HG03025 (cell line): Measurements from ENCODE around the gene FOXO1.

ENCODE experiments used
- ATAC-seq: cut with Tn5 transposase; IDR thresholded peaks from one replicate; pipeline ENCODE4 v1.9.1; 2021; ENCODE audit warnings: mild to moderate bottlenecking, moderate library complexity; ENCODE audit not compliant: unreplicated experiment, low FRiP score

Gene FOXO1

DNA sequence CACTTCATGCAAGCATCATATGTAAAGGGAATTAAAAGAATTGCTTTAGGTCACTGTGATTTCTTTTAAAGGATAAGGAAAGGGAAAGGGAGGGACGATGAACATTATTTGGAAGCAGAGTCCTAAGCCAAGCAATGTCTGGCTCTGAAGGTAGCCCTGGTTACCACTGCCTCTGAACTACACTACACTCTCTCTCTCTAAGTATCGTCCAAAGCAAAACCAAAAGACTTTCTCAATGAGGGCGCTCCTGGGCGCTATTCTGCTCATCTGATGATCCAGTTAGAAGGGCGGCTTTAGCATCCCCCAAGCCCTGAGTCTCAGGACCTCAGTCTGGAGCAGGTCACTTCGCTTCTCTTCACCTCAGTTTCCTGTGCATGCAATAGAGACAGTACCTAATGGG lies 26.2 kb downstream of the FOXO1 start:
- no peak for ATAC-seq

DNA sequence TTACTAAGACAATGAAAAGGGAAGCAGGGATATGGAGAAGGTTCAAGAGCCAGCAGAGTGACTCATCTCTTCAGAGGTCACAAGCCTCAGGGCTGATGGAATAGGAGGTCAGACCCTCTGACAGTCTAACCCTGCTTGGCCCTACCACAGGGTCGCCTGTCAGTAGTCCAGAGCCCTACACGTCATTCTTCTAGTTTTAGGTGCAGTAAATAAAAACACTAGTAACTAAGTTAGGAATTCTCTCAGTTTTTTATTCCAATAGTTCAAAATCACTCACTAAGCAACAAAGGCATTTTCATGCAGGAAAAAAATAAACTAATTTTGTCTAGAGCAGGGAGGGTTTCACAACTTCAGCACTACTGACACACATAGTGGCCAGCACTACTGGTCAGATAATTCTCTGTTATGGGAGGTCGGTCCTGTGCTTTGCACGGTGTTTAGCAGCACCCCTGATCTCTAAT lies 27.2 kb downstream of the FOXO1 start:
- no peak for ATAC-seq

DNA sequence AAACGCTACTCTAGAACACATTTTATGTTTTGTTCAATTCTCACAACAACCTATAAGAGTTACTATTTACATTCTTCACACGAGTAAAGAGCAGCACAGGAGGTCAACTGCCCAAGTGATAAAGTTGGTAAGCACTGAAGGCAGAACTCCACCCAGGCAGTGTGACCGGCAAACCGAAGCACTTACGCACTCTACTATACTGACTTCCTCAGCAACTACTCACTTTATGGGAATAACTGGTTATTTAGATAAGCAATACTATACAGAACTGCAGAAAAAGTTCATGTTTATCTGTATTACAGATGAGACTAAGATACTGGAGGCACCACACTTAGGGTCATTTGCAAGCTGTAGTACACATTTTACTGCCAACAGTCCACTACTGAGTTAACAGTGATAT lies 28.8 kb downstream of the FOXO1 start:
- ATAC-seq, result no peak

DNA sequence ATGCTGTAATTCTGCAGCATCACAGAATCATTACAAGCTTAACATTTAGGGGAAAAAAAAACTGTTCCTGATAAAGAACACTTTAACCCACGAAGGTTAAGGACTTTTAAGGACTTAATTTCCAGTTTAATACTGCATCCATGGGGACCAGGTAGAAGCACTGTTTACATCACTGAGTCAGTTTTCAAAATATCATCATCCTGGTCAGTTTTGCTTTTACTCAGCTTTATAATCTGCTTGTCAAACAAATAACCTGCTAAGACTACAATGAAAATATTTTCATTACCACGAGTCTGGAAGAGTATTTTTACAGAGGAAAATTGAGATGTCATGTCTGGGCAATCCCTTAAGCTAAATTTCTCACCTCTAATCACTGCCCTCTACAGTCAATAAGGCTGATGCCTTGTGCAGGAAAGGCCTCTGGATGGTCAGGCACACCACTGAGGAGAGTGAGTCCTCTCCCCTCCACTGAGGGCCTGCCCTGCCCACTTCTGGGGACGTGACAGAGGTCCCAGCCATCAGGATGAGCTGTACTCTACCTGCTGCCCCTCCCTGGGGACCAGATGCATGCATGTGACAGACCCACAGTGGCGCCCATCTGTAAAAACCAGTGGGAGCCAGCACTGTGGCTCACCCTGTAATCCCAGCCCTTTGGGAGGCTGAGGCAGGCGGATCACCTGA lies 31.0 kb downstream of the FOXO1 start:
- no peak for ATAC-seq

DNA sequence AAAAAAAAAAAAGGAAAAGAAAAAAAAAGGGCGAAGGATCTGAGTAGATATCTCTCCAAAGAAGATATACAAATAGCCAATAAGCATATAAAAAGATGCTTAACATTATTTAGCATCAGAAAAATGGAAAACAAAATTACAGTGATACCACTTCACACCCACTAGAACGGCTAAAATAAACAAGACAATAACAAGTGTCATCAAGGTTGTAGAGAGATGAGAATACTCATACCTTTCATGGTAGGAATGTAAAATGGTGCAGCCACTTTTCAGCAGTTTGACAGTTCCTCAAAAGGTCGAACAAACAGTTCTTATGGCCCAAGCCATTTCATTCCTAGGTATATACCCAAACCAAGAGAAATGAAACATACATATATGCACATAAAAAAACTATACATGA lies 33.5 kb downstream of the FOXO1 start:
- ATAC-seq, result no peak

DNA sequence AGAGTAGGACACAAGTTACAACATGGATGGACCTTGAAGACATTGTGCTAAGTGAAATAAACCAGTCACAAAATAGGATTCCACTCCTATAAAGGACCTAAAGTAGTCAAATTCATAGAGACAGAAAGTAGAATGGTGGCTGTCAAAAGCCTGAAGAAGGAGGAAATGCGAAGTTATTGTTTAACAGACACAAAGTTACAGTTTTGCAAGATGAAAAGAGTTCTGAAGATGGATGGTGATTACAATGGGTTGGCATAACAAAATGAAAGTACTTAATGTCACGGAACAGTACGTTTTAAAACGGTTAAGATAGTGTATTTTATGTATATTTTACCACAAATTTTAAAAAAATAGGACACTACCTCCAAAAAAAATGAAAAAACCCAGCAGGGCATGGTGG lies 34.8 kb downstream of the FOXO1 start:
- ATAC-seq, result no peak

DNA sequence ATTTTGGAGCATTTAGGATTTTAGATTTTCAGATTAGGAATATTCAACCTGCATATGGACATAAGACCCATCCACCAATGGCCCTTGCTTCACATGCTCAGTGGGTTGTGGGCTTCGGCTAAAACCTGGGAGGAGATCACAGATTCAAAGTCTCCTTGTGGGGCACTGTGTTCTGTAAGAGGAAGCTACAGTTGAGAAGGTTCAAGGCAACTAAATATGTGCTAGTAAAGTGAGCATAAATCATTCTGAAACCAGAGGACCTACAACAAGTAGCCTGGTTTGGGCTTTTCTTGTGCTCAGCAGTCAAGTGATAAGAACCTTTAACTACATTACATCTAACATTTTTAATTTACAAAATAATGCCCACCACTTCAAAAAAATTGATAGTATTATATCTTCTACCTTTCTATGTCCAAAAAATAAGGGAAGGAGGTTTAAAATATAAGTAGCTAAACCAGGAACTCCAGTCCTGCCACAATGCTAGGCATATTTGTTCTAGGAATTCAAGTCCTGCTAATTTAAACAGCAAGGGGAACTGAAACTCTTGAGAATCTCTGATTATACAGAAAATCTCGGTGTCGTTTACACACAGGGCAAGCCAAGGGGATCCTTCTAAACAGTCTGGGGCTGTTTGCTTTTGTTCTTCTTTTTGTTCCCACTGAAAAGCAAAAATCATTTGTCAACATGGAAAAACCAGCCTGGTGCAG lies 36.6 kb downstream of the FOXO1 start:
- peak; percentile 88 for ATAC-seq

DNA sequence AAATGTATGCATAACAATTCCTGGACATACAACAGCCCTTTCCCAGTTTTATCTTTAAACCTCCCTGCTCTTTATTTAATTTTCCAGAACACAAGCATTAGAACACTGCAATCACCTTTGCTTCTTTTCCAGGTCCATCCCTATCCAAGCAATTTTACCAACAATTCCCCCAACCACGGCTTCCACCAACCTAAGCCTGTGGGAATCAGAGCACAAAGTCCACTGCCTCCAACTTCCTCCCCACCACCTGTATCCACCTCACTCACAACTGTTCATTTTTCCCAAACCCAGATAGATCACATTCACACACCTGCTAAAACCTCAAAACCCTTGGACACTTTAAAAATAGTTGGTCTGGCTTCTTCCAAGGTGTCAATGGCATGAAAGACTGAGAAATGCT lies 39.5 kb downstream of the FOXO1 start:
- no peak for ATAC-seq

DNA sequence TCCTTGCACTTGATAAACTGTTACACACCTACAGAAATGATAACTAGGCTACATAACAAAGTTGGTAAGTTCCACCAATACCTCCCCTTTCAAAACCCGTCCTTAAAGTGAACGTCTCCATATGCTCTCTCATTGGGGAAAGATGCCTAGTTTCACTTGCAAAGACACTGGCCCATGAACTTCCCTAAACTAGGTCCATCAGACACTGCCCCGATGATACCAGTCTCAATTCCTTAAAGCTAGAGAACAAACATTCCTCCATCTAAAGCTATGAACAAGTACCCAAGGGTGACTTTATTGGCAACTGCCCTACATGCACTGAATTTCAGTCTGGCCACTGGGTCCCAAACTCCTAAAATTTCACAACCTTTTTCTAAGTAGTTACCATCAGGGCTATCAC lies 39.9 kb downstream of the FOXO1 start:
- no peak for ATAC-seq

DNA sequence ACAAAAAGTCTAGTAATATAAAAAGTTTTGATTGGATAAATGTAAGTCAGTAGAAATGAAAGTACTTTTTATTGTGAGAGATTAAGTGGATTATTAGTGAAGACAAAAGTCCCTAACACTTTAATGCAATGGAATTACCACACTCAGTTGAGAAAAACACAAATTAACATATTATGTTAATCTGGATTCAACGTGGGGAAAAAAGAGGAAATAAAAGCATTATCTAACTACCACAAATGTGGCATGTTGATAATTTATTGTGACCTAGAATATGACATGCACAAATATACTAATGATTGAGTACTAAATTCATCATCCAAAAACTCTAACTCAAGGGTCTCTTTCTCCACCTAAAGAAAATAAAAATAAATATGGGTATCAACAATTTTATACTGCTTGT lies 41.5 kb downstream of the FOXO1 start:
- ATAC-seq, result no peak

DNA sequence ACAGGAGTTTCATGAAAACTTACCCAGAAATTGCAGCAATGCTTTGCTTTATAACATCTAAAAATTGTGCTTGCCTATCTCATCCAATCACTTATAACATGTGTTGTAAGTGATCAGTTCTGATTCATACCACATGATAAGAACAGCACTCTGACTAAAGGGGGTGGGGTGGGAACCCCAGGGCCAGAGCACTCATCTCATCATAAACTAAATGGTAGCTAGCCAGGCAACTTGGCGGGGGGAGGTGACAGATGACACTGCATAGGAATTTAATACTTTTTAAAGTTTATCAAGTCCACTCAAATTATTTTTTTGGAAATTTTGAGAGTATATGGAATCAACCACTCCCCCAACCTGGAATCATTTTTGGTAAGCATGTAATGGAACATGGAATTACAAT lies 42.1 kb downstream of the FOXO1 start:
- no peak for ATAC-seq

DNA sequence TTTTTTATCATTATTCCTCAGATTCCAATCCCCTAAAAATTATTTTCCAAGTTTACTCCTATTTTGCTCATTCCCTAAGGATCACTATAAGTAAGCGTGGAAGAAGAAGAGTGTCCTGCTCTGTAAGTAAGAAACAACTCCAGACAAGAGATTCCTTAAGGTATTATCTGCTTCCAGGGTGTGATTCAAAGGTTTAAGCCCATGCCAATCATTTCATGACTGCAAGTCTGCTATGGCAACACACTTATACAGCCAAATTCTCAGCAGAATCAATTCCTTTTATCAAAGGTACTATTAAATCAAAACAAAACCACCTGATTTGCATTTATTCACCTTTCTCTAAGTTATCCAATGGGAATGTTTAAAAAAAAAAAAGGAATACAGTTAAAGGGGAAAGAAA lies 43.7 kb downstream of the FOXO1 start:
- ATAC-seq, result no peak

DNA sequence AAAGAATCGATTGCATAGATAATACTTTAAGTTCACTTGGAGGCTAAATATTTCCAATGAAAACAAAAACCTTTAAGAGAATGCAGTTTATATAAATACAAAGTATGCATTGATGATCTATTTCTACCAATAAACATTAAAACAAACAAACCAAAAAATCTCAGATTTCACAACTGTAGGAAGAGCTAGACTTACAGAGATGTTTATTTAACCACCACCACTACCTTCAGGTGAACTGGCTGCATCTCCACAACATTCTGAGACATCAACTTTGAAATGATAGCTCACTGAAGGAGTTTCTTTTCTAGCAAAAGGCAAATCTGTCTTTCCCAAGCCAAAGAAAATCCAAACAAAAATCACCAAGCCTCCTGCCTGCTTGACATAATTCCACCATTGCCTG lies 44.2 kb downstream of the FOXO1 start:
- no peak for ATAC-seq

DNA sequence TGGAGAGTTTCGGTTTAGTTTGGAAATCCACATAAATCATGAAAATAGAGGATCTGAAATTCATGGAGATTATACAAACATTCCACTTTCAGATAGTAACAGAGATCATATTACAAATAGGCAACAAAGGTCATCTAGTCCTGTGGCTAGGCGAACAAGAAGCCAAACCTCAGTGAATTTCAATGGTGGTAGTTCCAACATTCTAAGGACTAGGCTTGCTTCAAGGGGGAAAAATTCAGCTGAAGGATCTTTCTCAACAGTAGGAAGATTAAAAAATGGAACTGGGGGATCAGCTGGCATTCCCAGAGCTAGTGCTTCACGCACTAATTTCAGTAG lies 47.0 kb downstream of the FOXO1 start:
- ATAC-seq, result no peak

DNA sequence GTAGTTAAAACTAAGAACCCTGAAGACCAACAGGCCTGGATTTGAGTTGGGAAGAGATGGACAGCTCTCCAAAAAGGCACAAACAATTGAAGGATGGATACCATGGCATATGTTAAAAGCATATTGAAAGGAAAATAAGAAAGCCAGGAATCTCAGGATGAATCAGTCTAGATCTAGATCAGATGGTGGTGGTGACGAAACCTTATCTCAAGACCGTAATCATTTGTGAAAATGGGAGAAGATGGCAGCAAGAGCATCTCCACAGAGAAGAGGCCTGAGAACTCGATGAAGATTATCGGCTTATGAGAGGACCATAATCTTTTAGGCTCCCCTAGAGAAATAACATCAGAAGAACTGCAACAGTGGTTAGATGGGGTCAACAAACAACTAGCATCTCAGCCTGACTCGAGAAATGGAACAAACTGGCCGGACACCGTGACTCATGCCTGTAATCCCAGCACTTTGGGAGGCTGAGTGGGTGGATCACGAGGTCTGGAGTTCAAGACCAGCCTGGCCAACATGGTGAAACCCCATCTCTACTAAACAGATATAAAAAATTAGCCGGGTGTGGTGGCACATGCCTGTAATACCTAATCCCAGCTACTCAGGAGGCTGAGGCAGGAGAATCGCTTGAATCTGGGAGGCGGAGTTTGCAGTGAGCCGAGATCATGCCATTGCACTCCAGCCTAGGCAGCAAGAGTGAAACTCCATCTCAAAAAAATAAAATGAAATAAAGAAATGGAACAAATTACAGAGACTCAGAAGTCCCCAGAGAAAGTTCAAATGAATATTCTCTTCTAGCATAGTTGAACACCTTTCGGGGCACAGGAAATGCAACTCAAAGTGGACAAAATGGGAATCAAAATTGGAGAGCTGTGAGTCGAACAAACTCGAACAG lies 47.6 kb downstream of the FOXO1 start:
- no peak for ATAC-seq

DNA sequence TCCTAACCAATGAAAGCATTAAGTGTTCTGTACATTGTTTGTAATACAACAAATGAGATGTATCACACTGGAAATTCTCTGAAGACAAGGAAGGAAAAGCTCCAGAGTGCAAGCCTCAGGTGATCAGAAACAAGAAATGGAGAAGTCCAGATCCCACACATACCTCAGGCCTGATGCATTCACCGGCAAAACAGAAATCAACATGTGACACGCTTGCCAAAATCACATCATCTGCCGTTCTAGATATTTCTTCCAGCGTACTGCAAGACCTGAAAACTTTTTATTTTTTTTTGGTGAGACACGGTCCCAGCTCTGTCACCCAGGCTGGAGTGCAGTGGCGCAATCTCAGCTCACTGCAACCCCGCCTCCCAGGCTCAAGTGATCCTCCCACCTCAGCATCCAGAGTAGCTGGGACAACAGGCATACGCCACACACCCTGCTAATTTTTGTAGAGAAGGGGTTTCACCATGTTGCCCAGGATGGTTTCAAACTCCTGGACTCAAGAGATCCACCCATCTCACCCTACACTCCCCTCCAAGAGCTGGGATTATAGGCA lies 48.6 kb downstream of the FOXO1 start:
- no peak for ATAC-seq

DNA sequence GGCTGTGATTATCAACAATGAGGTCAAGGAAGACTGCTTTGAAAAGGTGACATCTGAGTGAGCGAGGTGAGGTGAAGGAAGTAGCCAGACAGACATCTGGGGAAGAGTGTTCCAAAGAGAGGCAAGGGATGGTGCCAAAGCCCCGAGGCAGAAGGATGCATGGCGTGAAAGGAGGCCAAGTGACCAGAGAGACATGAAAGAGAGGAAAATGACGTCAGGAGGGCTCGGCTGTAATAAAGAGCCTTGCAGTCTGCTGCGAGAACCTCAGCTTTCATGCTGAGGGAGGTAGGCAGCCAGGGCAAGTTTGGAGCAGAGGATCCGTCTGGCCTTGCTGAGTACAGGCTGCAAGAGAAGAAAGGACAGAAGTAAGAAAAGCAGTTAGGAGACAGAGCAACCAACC lies 50.8 kb downstream of the FOXO1 start:
- no peak for ATAC-seq

DNA sequence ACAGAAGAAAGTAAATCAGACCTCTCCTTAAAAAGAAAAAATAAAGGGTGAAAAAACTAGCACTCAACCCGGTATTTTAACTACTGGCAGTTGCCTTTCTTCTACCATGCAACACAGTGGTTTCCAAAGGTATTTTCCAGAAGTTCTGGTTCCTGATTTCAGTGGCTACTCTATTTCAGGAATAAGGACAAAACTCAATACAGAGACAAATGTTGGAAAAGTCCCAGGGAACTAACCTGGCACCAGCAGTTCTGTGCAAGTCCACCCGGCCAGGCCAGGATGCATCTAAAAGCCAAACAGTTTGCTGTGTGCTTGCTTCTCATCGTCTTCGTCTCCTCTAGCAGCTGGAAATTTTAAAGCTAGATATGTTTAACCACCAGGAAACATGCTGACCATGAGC lies 52.5 kb downstream of the FOXO1 start:
- no peak for ATAC-seq

DNA sequence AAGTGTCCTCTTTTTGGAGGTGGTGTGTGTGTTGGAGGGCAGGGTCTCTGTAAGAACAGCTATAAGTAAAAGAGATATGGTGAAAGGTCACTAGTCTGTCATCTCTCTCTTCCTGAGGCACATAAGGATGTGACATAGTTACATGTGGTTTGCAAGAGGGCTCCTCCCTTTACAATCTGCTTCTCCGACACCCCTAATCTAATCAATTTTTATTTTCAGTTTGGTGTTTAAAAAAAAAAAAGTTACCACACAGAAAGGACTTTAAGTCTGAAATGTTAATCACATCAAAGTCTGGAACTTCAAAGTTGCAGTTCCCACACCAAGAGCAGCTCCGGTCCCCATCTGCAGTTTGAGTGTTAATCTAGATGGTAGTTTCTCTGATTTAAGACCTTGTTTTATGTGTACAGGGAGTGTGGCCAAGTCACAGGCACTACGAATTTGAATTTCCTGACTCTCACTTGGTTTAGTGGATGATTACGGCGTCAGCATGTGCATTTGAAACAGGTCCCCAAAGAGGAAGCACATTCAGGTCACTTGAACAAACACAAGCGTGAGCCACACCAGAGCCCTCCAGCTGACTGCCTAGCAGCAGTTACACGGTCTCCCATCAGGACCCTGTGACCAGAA lies 53.1 kb downstream of the FOXO1 start:
- ATAC-seq, result peak; percentile 81

DNA sequence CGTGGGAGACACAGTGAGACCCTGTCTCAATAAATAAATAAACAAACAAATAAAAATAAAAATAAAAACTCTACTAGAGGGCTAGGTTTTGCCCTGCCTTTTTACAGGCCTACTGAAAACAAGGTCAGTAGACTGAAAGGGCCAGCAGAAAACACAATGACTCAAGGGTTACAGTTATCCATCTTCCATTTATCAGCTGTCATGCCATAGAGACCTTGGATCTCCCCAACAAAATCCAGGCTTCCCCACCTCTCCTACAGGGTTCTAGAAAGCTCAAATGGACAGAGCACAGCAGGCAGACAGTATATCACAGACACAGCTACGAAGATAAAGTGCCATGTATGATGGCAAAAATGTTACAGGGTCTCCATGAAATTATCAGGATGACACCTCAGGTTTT lies 54.4 kb downstream of the FOXO1 start:
- no peak for ATAC-seq

DNA sequence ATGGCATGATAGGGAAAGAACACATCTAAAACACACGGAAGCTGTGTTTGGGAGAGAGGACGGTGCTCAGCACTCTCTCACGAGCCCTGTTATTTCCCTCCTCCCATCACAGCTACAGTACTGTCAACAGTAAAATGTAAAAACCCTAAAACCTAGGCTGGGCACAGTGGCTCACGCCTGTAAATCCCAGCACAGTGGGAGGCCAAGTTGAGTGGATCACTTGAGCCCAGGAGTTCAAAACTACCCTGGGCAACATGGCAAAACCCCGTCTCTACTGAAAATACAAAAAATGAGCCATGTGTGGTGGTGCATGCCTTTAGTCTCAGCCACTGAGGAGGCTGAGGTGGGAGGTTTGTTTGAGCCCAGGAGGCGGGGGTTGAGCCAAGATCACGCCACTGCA lies 54.8 kb downstream of the FOXO1 start:
- no peak for ATAC-seq
